ENCODE results near the gene CPN2. TPM values are rescaled to one million over a fixed set of nuclear protein-coding genes. Genes with fewer than 3 reads are reported as not detected.

Gene CPN2
- total RNA-seq, 2 experiments from 2014 or later = not detected

DNA sequence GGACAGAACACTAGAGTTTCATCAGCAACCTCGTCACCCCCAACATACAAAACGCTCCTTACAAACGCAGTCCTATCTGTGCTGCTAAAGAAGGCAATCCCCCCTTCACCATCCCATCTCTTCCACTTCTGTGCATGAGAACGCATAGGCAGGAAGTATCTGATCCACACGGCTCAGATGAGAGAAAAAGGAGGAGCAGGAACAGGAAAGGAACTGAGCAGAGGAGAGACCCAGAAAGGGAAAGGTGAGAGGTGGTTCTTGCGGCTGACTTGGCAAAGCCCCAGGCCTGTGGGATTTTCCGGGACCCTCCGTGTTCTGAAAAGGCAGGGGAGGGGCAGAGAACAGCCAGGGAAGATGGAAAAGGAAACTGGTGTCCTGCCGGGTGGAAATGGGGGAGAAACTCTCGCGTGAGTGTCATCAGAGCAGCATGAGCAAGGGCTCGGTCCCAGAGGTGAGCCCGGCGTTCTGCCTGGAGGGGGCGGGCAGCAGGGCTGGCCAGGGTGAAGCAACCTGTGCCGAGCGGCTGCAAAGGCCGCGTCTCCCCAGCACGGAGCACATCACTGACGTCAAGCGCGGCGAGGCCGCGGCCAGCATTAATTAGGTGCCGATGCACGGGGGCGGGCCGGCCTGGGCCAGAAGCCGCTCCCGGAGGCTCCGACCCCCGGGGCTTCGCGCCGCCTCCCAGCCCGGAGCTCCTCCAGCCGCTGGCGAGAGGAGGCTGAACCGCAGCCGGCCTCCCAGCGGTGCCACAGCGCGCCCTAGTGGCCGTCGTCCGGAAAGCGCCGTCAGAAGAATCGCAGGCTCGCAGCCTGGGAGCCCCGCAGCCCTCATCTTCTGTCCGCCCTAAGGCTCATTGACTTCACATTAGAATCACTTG, 35.8 kb downstream of the CPN2 start:
- Mint-ChIP-seq H3K27ac (no peak overlapping the region), H3K36me3 (no peaks in the 10 kb centered on the region), H3K4me1 (ENCODE audit: low read depth) (peaks cover 5% of the 10 kb centered on the region), H3K9me3 (peaks cover 14% of the 10 kb centered on the region), H3K4me3 (peak overlapping the region; percentile 59), H3K27me3 (peaks cover 27% of the 10 kb centered on the region)
- ChIA-PET CTCF (interaction anchor here (0.6 to 4.0 kb wide), 50 partner anchors 9 to 660 kb away, joined by 3 to 99 read pairs (median 5); no protein-coding TSS in a partner anchor), POLR2A (no interaction called here)
- peak; percentile 88 for DNase-seq
- intact Hi-C loops (cut with micrococcal nuclease) = loop anchor here (1.0 to 5.0 kb wide), 2 partner anchors 535 to 648 kb away; no protein-coding TSS in a partner anchor

DNA sequence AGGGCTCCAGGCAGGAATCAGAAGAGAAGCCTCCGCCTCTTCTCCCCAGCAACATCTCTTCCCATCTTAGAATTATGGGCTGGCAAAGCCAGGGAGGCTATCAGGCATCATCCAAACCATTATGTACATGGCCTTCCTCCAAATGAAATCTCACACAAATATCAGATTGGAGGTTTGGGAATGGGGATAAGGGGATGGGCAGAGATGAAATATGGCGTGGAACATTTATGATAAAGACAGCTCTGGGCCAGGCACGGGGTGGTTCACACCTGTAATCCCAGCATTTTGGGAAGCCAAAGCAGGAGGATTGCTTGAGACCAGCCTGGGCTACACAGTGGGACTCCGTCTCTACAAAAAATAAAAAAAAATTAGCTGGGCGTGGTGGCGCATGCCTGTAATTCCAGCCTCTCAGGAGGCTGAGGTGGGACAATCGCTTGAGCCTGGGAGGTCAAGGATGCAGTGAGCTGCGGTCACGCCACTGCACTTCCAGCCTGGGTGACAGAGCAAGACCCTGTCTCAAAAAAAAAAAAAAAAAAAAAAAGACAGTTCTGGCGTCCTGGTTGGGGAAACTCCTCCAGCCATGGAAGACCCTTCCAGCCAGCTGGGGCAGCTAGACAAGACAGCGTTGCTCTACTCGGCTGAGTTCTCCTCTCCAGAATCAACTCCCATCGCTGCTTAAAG, 36.6 kb downstream of the CPN2 start:
- peaks cover 27% of the 10 kb centered on the region for H3K27me3 Mint-ChIP-seq
- H3K4me3 Mint-ChIP-seq = peak overlapping the region; percentile 59
- intact Hi-C loops (cut with micrococcal nuclease) = loop anchor here (1.0 to 5.0 kb wide), 2 partner anchors 534 to 647 kb away; no protein-coding TSS in a partner anchor
- peaks cover 9% of the 10 kb centered on the region for H3K9me3 Mint-ChIP-seq
- ChIA-PET POLR2A (no interaction called here), CTCF (interaction anchor here (0.6 to 4.0 kb wide), 7 partner anchors 16 to 650 kb away, joined by 3 to 77 read pairs (median 7); no protein-coding TSS in a partner anchor)
- peaks cover 5% of the 10 kb centered on the region for H3K4me1 Mint-ChIP-seq (ENCODE audit: low read depth)
- H3K36me3 Mint-ChIP-seq = no peaks in the 10 kb centered on the region
- DNase-seq = no peak
- H3K27ac Mint-ChIP-seq = no peak overlapping the region

DNA sequence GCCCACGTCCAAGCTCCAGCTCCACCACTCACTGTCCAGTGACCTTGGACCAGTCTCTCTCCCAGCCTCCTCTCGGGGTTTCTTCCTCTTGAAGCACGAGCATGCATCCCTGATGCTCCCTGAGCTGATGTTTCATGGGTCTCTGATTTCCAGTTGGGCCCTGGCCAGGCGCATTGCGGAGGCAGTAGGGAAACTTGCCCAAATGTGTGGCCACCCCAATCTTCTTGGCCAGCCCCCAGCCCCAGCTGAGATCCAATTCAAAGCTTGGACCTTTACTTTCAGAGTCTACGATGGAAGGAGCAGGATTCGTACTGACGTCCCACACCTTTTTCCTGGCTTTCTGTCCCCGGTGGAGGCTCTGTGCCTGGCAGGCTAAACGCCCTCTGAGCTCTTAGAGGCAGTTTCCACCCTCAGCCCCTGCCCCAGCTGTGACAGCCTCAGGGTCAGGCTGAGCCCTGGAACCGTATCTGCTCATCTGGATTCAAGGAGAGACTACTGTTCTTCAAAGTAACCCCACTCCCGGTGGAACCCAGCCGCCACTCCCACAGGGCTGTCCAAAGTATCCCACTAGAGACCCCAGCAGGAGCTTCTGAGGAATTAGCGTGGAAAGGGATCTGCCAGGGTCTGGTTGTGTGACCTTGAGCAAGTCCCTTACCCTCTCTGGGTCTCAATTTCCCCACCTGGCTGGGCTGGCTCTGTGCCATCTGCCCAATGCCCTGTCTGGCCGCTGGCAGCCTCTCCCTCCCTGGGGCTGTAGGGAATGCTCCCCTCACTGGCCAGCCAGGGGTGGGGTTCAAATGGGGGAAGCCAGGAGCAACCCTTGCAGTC, 37.4 kb downstream of the CPN2 start:
- intact Hi-C loops (cut with micrococcal nuclease) = no loop called here
- ChIA-PET POLR2A (no interaction called here), CTCF (interaction anchor here (1.1 to 4.0 kb wide), 3 partner anchors 175 to 649 kb away, joined by 3 to 77 read pairs (median 11); no protein-coding TSS in a partner anchor)
- Mint-ChIP-seq H3K27ac (no peak overlapping the region), H3K9me3 (peaks cover 1% of the 10 kb centered on the region), H3K4me1 (ENCODE audit: low read depth) (peaks cover 9% of the 10 kb centered on the region), H3K27me3 (peaks cover 22% of the 10 kb centered on the region), H3K4me3 (no peak overlapping the region), H3K36me3 (no peaks in the 10 kb centered on the region)
- DNase-seq = peak; percentile 4

DNA sequence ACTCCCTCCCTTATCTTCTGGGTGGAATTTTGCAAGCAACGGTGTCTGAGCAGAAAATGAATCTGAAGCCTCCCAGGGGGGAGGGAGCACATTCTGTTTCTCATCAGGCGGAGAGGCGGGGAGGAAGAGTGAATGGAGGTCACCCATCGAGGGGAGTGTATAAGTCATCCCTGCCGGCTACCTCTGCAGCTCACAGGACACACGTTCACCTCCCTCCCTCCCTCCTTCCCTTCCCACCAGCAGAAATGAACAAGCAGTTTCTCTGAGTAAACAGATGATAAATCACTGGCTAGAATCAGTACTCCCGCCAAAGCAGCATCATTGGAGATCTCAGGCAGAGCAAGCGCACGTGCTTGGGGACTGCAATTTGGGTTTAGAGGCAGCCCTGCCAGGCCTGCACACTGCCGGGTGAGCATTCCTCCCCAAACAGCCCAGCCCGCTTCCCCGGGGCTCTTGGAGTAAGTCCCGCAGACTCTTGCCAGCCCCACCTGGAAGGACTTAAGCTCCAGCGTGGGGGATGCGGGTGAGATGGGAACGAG, 38.3 kb downstream of the CPN2 start:
- POLR2A ChIA-PET = no interaction called here
- peaks cover 21% of the 10 kb centered on the region for H3K27me3 Mint-ChIP-seq

DNA sequence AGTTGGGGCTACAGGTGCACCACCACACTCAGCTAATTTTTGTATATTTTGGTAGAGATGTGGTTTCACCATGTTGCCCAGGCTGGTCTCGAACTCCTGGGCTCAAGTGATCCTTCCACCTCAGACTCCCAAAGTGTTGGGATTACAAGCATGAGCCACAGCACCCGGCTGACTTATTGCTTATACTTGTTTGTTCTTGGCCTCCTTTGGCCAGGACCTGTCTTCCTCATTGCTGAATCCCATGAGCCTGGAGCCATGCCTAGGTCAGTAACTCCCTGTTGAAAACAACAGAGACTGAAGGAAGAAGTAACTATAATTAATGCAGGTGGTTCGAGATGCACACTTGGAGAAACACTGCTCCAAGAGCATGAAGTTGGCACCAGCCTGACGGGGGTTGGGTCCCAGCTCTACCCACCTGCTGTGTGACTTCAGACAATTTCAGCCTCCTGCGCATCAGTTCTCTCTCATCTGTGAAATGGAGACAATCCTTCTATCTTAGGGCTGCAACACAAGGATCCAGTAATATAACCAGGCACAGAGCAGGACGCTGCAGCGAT, 38.9 kb downstream of the CPN2 start:
- ChIA-PET POLR2A (no interaction called here), CTCF (interaction anchor here (0.8 to 1.1 kb wide), 2 partner anchors 21 to 648 kb away, joined by 3 read pairs; no protein-coding TSS in a partner anchor)
- DNase-seq = peak; percentile 4
- H3K27me3 Mint-ChIP-seq = peaks cover 15% of the 10 kb centered on the region
- no peak overlapping the region for H3K27ac Mint-ChIP-seq
- H3K36me3 Mint-ChIP-seq = no peaks in the 10 kb centered on the region
- intact Hi-C loops (cut with micrococcal nuclease) = no loop called here
- H3K4me1 Mint-ChIP-seq (ENCODE audit: low read depth) = peaks cover 19% of the 10 kb centered on the region
- H3K9me3 Mint-ChIP-seq = no peaks in the 10 kb centered on the region
- H3K4me3 Mint-ChIP-seq = peak overlapping the region; percentile 1

More for the DNA sequence above, 38.3 kb downstream of the CPN2 start:
- CTCF ChIA-PET = interaction anchor here (2.1 to 4.0 kb wide), 2 partner anchors 533 to 648 kb away, joined by 11 to 77 read pairs; no protein-coding TSS in a partner anchor
- Mint-ChIP-seq H3K9me3 (no peaks in the 10 kb centered on the region), H3K4me3 (peak overlapping the region; percentile 1), H3K36me3 (no peaks in the 10 kb centered on the region), H3K4me1 (ENCODE audit: low read depth) (peaks cover 14% of the 10 kb centered on the region), H3K27ac (no peak overlapping the region)
- intact Hi-C loops (cut with micrococcal nuclease) = no loop called here
- DNase-seq = peak; percentile 16

DNA sequence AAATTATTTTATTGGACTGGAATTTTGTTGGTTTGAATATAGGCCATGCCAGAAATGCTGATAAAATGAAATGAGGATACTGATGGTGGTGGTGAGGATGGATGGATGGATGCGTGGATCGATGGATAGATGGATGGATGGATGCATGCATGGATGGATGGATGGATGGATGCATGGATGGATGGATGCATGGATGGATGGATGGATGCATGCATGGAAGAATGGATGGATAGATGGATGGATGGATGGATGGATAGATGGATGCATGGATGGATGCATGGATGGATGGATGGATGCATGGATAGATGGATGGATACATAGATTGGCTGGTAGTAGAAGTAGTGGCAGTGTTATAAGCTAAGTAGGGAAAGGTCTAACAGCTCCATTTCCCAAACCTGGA, 40.1 kb downstream of the CPN2 start:
- Mint-ChIP-seq H3K4me3 (no peak overlapping the region), H3K4me1 (ENCODE audit: low read depth) (peaks cover 32% of the 10 kb centered on the region), H3K9me3 (no peaks in the 10 kb centered on the region), H3K27ac (no peak overlapping the region), H3K27me3 (peaks cover 8% of the 10 kb centered on the region), H3K36me3 (no peaks in the 10 kb centered on the region)
- CTCF ChIA-PET = no interaction called here
- no peak for DNase-seq
- POLR2A ChIA-PET = no interaction called here
- intact Hi-C loops (cut with micrococcal nuclease) = no loop called here

DNA sequence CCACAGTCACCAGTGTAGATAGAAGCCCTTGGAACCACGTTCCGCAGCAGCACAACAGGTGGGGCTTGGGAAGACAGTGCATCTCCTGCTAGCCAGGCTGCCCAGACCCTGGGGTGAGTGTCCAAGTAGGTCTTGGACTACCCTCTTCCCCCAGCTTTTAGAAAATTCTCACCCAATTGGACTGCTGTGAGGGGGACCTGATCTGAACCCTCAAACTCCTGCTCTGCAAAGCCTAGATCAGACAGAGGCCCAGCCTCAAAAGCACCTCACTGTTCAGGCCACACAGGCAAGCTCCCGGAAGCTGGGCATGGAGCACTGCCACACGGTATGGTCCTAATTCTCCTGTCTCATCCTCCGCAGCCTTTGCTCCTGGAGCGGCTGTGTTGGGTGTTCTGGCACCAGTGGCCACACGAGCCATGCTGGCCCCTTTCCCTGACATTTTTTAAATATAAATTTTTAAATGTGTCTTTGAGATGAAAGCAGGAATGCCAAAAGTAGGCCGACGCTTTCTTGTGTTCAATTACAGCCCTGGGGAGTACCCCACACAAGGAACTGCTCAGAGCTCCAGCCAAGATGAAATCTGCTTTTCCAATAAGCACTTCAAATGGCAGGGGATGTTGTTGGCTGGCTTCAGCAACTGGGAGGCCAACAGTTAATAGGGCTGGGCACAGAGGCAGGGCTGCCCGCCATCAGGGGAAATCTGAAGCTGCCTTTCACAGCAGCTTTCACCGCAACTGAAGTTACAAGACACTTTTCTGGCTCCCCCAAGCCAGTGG, 40.9 kb downstream of the CPN2 start:
- intact Hi-C loops (cut with micrococcal nuclease) = no loop called here
- CTCF ChIA-PET = interaction anchor here (0.9 kb wide), 1 partner anchor 23 kb away, joined by 5 read pairs; no protein-coding TSS in a partner anchor
- H3K27me3 Mint-ChIP-seq = peaks cover 6% of the 10 kb centered on the region
- no peaks in the 10 kb centered on the region for H3K9me3 Mint-ChIP-seq
- H3K4me1 Mint-ChIP-seq (ENCODE audit: low read depth) = peaks cover 38% of the 10 kb centered on the region
- no peak overlapping the region for H3K4me3 Mint-ChIP-seq
- peak; percentile 5 for DNase-seq
- H3K36me3 Mint-ChIP-seq = no peaks in the 10 kb centered on the region
- no peak overlapping the region for H3K27ac Mint-ChIP-seq
- POLR2A ChIA-PET = no interaction called here

DNA sequence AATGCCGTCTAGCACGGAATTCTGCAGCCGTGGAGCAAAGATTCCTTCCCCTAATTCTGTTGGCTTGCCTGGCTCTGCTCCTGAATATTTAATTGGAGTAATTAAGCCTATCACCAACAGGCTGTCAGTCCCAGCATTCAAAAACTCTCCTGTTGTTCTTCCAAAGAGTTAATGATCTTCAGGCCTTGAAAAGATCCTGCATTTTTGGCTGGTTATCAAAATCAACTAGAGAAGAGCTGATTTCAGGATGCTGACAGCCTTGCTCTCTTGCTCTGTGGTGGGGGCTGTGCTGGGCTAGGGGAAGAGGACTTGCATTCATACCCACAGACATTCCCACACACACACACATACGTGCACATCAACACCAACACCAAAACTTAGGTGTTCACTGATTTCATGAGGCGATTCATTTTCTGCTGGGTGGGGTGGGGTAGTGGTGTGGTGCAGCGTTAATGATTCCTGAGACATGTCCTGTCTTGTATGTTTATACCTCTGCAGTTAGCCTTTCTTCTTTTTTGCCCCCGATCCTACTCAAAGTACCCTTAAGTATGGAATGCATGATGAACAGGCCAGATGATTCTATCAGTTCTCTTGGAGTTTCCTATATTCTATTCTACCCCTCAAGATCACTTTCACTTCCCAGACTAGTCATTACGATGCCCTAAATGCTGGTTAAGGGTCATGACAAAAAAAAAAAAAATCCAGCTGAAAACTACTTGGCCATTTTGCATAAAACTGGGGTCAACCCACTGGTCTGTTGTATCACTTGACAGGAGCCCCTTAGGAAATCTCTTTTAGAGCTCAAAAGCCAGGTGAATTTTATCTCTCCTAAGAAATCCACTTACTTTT, 42.3 kb downstream of the CPN2 start:
- Mint-ChIP-seq H3K36me3 (peaks cover 3% of the 10 kb centered on the region), H3K27me3 (peaks cover 4% of the 10 kb centered on the region), H3K4me3 (no peak overlapping the region), H3K9me3 (peaks cover 4% of the 10 kb centered on the region), H3K27ac (no peak overlapping the region), H3K4me1 (ENCODE audit: low read depth) (peaks cover 38% of the 10 kb centered on the region)
- CTCF ChIA-PET = interaction anchor here (0.8 to 4.7 kb wide), 4 partner anchors 7 to 528 kb away, joined by 3 to 40 read pairs (median 5); no protein-coding TSS in a partner anchor
- POLR2A ChIA-PET = no interaction called here
- intact Hi-C loops (cut with micrococcal nuclease) = loop anchor here (5.0 to 10.0 kb wide), 2 partner anchors 104 to 237 kb away; no protein-coding TSS in a partner anchor
- no peak for DNase-seq

DNA sequence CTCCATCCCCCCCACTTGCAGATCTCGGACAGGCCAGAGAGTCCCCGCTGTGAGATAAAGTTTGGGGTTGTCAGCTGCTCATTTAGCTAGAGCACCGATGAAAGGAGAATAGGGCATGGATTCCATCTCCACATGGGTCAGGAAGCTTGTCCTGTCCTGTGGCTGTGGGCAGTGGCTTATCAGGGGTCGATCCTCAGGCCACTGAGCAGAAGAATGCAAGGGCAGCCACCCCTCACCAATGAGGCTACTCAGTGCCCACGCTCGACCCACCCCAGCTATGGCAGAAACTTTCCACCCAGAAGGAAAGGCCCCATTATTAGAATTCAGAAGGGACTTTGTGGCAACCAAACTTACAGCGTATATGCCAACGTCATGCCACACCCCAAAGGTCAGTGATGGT, 43.3 kb downstream of the CPN2 start:
- intact Hi-C loops (cut with micrococcal nuclease) = loop anchor here (1.0 to 10.0 kb wide), 6 partner anchors 53 to 715 kb away; partner anchors contain the start of genes HES1 and OPA1
- peak overlapping the region; percentile 85 for H3K27ac Mint-ChIP-seq
- H3K9me3 Mint-ChIP-seq = peaks cover 4% of the 10 kb centered on the region
- H3K4me1 Mint-ChIP-seq (ENCODE audit: low read depth) = peaks cover 38% of the 10 kb centered on the region
- no peak overlapping the region for H3K4me3 Mint-ChIP-seq
- DNase-seq = no peak
- H3K27me3 Mint-ChIP-seq = peaks cover 4% of the 10 kb centered on the region
- ChIA-PET CTCF (interaction anchor here (1.3 to 4.7 kb wide), 3 partner anchors 8 to 527 kb away, joined by 3 to 40 read pairs (median 5); no protein-coding TSS in a partner anchor), POLR2A (no interaction called here)
- peaks cover 3% of the 10 kb centered on the region for H3K36me3 Mint-ChIP-seq

All from activated CD4-positive, alpha-beta memory T cell treated with anti-CD3 and anti-CD28 coated beads for 36 hours (primary cell).